Heart left ventricle (tissue), 13 donors: ENCODE measurements around the gene ALDH3A2.

ENCODE experiments used
- CTCF ChIP-seq, 12 donors: fragments of 200-600 bp; sonication (generic) in 4 of 12; IDR thresholded peaks; one replicate each; pipeline versions ENCODE4 v1.5.0 to v1.8.0; 2018 to 2022; ENCODE audit warnings: antibody characterized with exemption in 12 of 12, mild to moderate bottlenecking in 5 of 12
- POLR2A ChIP-seq, 2 donors: fragments of 450-650 bp; IDR thresholded peaks; one replicate each; pipeline ENCODE4 v1.6.1; 2017; ENCODE audit warnings: antibody characterized with exemption in 2 of 2, mild to moderate bottlenecking in 2 of 2, moderate library complexity in 2 of 2
- donor health status: ischemic (EF 13 %, LVEDD 7.1; RV severe dilation, severe dysfunction).
- donor health status: DM: no; HTN: yes; CAD: no.
- donor health status: DM: no; HTN: no; CAD: no.
- donor health status: ischemic (EF 25% LVEDD 6.9; RV normal size, moderate dysfunction).
- donor health status: ischemic (EF 25% LVEDD 5.7; RV mildly dilated, moderate dysfunction).
- donor health status: ischemic (EF 35%, LVEDD 5.7; RV mildly dilated, moderate dysfunction).
- donor health status: nonischemic (EF 11% LVEDD 7.7; RV severe dilation, severe dysfunction).
- donor health status: DM: yes; HTN: yes; CAD: no.
- donor health status: PGD.
- donor health status: ischemic (EF 29% LVEDD 5.4; RV normal size, mild dysfunction).
- donor health status: nonischemic (EF 23%, LVEDD 6.1; RV moderate dilation, normal function).

GRCh38 chr17:19652595-19652994, 4.0 kb downstream of the ALDH3A2 start:
- TF ChIP-seq POLR2A (IDR thresholded peaks at IDR 0.05) (no peak), CTCF (IDR thresholded peaks at IDR 0.05) (no peak)
